GM23248 (cell line): ENCODE measurements around the gene CAMTA1. TPM values are rescaled to one million over a fixed set of nuclear protein-coding genes. Genes with fewer than 3 reads are reported as not detected.
A peak's percentile ranks its signal among the peaks of the same experiment; 100 is the strongest.

ENCODE experiments used
- DNase-seq: peaks from one replicate; pipeline ENCODE4 v3.0.0-alpha.2; 2015
- H2AFZ ChIP-seq: fragments of 200-600 bp; sonication (generic); 2 replicates; pipeline ENCODE4 v1.6.1; 2016; ENCODE audit warnings: antibody characterized with exemption
- H3F3A ChIP-seq: fragments of 200-600 bp; sonication (generic); 2 replicates; pipeline ENCODE4 v1.6.1; 2016; ENCODE audit warnings: mild to moderate bottlenecking, antibody characterized with exemption, mixed run types; ENCODE audit not compliant: insufficient read depth
- H3K27ac ChIP-seq: fragments of 200-600 bp; sonication (generic); 2 replicates; pipeline ENCODE4 v1.5.1; 2016; ENCODE audit warnings: mild to moderate bottlenecking
- H3K27me3 ChIP-seq: fragments of 200-600 bp; sonication (generic); replicated peaks from 2 replicates; pipeline ENCODE4 v1.6.1; 2016; ENCODE audit warnings: mild to moderate bottlenecking; ENCODE audit not compliant: insufficient read depth
- H3K36me3 ChIP-seq: fragments of 200-600 bp; sonication (generic); 2 replicates; pipeline ENCODE4 v1.6.1; 2016; ENCODE audit warnings: low read depth, mild to moderate bottlenecking
- H3K4me1 ChIP-seq: fragments of 200-600 bp; sonication (generic); 2 replicates; pipeline ENCODE4 v1.6.1; 2016; ENCODE audit warnings: mild to moderate bottlenecking; ENCODE audit not compliant: insufficient read depth
- H3K4me2 ChIP-seq: fragments of 200-600 bp; sonication (generic); one replicate; pipeline ENCODE4 v1.6.1; 2016; ENCODE audit warnings: mild to moderate bottlenecking; ENCODE audit not compliant: unreplicated experiment
- H3K4me3 ChIP-seq: fragments of 200-600 bp; sonication (generic); 2 replicates; pipeline ENCODE4 v1.5.1; 2016; ENCODE audit warnings: mild to moderate bottlenecking
- H3K79me2 ChIP-seq: fragments of 200-600 bp; sonication (generic); 2 replicates; pipeline ENCODE4 v1.6.1; 2016; ENCODE audit warnings: mild to moderate bottlenecking; ENCODE audit not compliant: insufficient read depth
- H3K9ac ChIP-seq: fragments of 200-600 bp; sonication (generic); 2 replicates; pipeline ENCODE4 v1.6.1; 2016; ENCODE audit warnings: mild to moderate bottlenecking
- H3K9me2 ChIP-seq: fragments of 200-600 bp; sonication (generic); 2 replicates; pipeline ENCODE4 v1.6.1; 2016; ENCODE audit warnings: mixed run types, mild to moderate bottlenecking, moderate library complexity; ENCODE audit not compliant: insufficient read depth
- H3K9me3 ChIP-seq: fragments of 200-600 bp; sonication (generic); one replicate; pipeline ENCODE4 v1.6.1; 2017; ENCODE audit warnings: low read depth
- H4K20me1 ChIP-seq: fragments of 200-600 bp; sonication (generic); 2 replicates; pipeline ENCODE4 v1.6.0; 2016; ENCODE audit not compliant: insufficient read depth
- EZH2 ChIP-seq: fragments of 200-600 bp; sonication (generic); IDR thresholded peaks from 2 replicates; pipeline ENCODE4 v1.6.1; 2018; ENCODE audit warnings: antibody characterized with exemption, mild to moderate bottlenecking; ENCODE audit not compliant: insufficient read depth, poor library complexity, severe bottlenecking
- EZH2phosphoT487 ChIP-seq: fragments of 200-600 bp; sonication (generic); IDR thresholded peaks from 2 replicates; pipeline ENCODE4 v1.6.1; 2018; ENCODE audit warnings: antibody characterized with exemption, moderate library complexity, mild to moderate bottlenecking, low read depth; ENCODE audit not compliant: insufficient read depth
- WGBS, 2 experiments: methylation state at CpG; one replicate each; pipeline ENCODE4 v1.1.6; 2015 to 2017; ENCODE audit warnings: low lambda C conversion rate in 2 of 2, low coverage in 1 of 2; ENCODE audit errors: missing lambda C conversion rate in 2 of 2; 5-methylcytosine and 5-hydroxymethylcytosine counted together
- in situ Hi-C: fragments of 300-500 bp; cut with MboI; formaldehyde crosslinking; loops from 2 replicates; pipeline ENCODE4 v1.15.0; 2020
- polyA plus RNA-seq: library from polyadenylated mRNA; unstranded; fragments of >200 nt; fragmentation: Nextera tagmentation; extraction: Ambion mirVana; gene quantifications from 2 replicates; pipeline ENCODE4 v1.2.1, GENCODE V29; 2016
- total RNA-seq: library from RNA; depleted of rRNA; stranded (reverse); fragments of >200 nt; shearing (Covaris generic); gene quantifications from 2 replicates; pipeline ENCODE4 v1.2.3, GENCODE V29; 2014

Gene CAMTA1
- total and polyA plus RNA-seq, 2 experiments from 2014 or later, result 50.1 to 165 TPM

GRCh38 chr1:7561331-7561921 is 776.2 kb downstream of the CAMTA1 start:
- H2AFZ ChIP-seq, result no peak overlapping the region

GRCh38 chr1:7561936-7562728 is 776.9 kb downstream of the CAMTA1 start:
- DNase-seq, result no peak
- 82 to 83% methylated on average over 26 of the region's 26 CpGs for WGBS, 2 experiments
- TF ChIP-seq EZH2, result no peak
- TF ChIP-seq EZH2phosphoT487, result no peak

More at GRCh38 chr1:7561331-7561921, 776.2 kb downstream of the CAMTA1 start:
- Histone ChIP-seq H3K79me2 (no peaks in the 10 kb centered on the region), H4K20me1 (no peaks in the 10 kb centered on the region), H3K9me2 (no peaks in the 10 kb centered on the region), H3K27ac (no peak overlapping the region), H3K4me3 (no peak overlapping the region), H3K36me3 (no peaks in the 10 kb centered on the region), H3K9ac (no peak overlapping the region), H3K27me3 (no peaks in the 10 kb centered on the region), H3K4me1 (no peaks in the 10 kb centered on the region), H3K4me2 (no peak overlapping the region), H3F3A (no peaks in the 10 kb centered on the region), H3K9me3 (no peaks in the 10 kb centered on the region)
- TF ChIP-seq EZH2phosphoT487 (no peak), EZH2 (no peak)
- in situ Hi-C loops, result no loop called here
- WGBS, 2 experiments, result 83 to 86% methylated on average over 13 to 16 of the region's 16 CpGs
- DNase-seq, result peak; percentile 21

GRCh38 chr1:7562729-7563605 is 777.7 kb downstream of the CAMTA1 start:
- Histone ChIP-seq H3K27me3 (no peaks in the 10 kb centered on the region), H3K9me2 (no peaks in the 10 kb centered on the region; the same call in 1 of the 2 replicates), H4K20me1 (no peaks in the 10 kb centered on the region), H3K79me2 (no peaks in the 10 kb centered on the region), H3K9me3 (no peaks in the 10 kb centered on the region), H3K4me3 (no peak overlapping the region), H3F3A (no peaks in the 10 kb centered on the region), H2AFZ (no peak overlapping the region), H3K4me2 (no peak overlapping the region), H3K27ac (no peak overlapping the region), H3K9ac (no peak overlapping the region), H3K36me3 (no peaks in the 10 kb centered on the region), H3K4me1 (no peaks in the 10 kb centered on the region)
- no peak for TF ChIP-seq EZH2phosphoT487
- TF ChIP-seq EZH2, result no peak
- in situ Hi-C loops, result no loop called here
- DNase-seq, result no peak
- 71 to 74% methylated on average over 21 of the region's 21 CpGs for WGBS, 2 experiments

More at GRCh38 chr1:7561936-7562728, 776.9 kb downstream of the CAMTA1 start:
- H3K27ac ChIP-seq, result no peak overlapping the region
- H3K4me2 ChIP-seq, result no peak overlapping the region
- no peaks in the 10 kb centered on the region for H3K27me3 ChIP-seq
- no peak overlapping the region for H2AFZ ChIP-seq
- no peaks in the 10 kb centered on the region for H3F3A ChIP-seq
- no peaks in the 10 kb centered on the region for H3K9me2 ChIP-seq
- H3K9ac ChIP-seq, result no peak overlapping the region
- in situ Hi-C loops, result no loop called here
- no peaks in the 10 kb centered on the region for H3K9me3 ChIP-seq
- no peaks in the 10 kb centered on the region for H3K36me3 ChIP-seq
- H4K20me1 ChIP-seq, result no peaks in the 10 kb centered on the region
- no peaks in the 10 kb centered on the region for H3K4me1 ChIP-seq
- H3K4me3 ChIP-seq, result no peak overlapping the region
- H3K79me2 ChIP-seq, result no peaks in the 10 kb centered on the region

- H3K4me3 ChIP-seq, result no peak overlapping the region
- H3K4me1 ChIP-seq, result no peaks in the 10 kb centered on the region
- in situ Hi-C loops, result no loop called here
- H2AFZ ChIP-seq, result no peak overlapping the region
- TF ChIP-seq EZH2 (no peak), EZH2phosphoT487 (no peak)
- H3K9me3 ChIP-seq, result no peaks in the 10 kb centered on the region
- H3K36me3 ChIP-seq, result no peaks in the 10 kb centered on the region
- no peaks in the 10 kb centered on the region for H3K27me3 ChIP-seq
- H3F3A ChIP-seq, result no peaks in the 10 kb centered on the region
- H3K27ac ChIP-seq, result no peak overlapping the region
- H3K9me2 ChIP-seq, result no peaks in the 10 kb centered on the region; the same call in 1 of the 2 replicates
- no peaks in the 10 kb centered on the region for H4K20me1 ChIP-seq
- H3K4me2 ChIP-seq, result no peak overlapping the region
- no peak for DNase-seq
- no peak overlapping the region for H3K9ac ChIP-seq
- 62 to 69% methylated on average over 12 of the region's 12 CpGs for WGBS, 2 experiments
- no peaks in the 10 kb centered on the region for H3K79me2 ChIP-seq
Measured at GRCh38 chr1:7564137-7564536, 778.9 kb downstream of the CAMTA1 start.
